Amniotic stem cell (primary cell): ENCODE results near the gene CD8B.

Experiments
- DNase-seq: peaks from one replicate; lab custom pipeline; 2025; lab: John Stamatoyannopoulos, UW

CD8B gene

GRCh38 chr2:86800856-86801567 is 60.7 kb downstream of the CD8B start:
- DNase-seq, result no peak

DNA sequence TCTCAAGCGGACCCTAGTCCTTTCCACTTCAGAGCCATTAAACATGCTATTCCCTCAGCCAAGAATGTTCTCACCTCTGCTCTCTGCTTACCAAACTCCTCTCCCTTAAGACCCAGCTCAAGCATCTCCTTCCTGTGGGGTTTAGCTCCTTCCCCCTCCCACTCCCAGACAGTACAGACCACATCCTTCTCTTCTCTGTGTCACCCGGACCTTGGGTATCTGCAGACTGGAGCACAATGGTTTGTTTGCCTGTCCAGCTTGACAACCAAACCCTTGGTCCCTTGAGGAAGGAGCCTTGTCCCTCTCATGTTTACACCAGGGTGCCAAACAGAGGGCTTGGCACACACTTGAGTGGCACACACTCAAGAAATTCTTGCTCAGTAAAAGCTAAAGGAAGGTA is 66.8 kb downstream of the CD8B start:
- no peak for DNase-seq

GRCh38 chr2:86793752-86794151 is 67.9 kb downstream of the CD8B start:
- no peak for DNase-seq

DNA sequence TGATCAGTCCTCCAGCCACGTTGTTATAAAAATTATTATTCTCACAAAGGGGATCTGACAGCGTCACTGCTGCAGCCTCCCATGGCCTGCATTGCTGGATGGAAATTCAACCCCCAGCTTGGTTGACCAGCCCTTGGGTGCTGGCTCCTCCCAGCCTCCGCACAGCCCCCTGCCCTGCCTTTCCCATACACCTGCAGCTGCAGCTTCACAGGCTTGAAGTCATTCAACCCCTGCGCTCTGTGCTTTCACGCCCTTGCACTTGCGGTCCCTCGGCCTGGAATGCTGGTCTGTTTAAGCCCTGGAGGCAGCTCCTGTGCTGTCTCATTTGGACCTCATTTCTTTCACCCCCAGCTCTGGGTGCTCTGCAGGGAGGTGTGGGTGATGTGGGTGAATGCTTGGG is 70.1 kb downstream of the CD8B start:
- DNase-seq, result no peak

DNA sequence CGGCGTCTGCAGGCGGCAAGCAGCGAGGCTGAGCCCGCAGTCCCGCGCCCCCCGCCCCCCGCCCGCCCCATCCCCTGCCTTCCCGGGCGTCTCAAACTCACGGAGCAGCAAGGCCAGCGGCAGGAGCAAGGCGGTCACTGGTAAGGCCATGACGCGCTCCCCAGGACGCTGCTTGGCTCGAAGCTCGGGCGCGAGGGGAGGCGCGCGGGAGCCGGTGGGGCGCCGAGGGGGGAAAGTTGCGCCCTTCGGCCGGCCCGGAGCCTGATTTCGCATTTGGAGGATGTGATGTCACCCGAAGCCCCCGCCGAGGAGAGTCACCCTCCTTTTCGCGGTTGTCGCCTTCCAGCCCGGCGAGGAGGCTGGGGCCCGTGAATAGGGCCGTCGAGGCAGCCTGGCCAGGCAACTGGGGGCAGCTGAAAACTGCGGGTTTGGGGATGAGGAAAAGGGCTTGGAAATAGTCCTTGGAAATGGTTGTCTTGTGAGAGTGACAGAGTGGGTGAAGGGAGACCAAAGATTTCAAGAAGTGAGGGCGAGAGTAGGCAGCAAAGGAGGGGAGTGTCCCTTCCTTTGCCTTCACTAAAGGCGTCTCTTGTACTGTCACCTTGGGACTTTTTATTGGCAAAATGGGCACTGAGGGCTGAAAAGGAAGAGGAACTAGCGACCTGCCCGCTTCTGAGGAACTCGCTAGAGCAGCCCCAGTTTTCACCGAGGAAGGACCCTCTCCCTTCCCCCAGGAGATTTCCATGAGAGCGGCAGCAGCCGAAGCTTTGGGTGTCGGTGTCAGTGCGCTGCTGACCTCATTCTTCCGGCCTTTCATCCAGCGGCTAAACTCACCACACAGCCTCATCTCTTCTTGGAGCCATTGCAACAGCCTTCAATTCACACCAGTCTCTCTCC is 70.8 kb downstream of the CD8B start, which contains the start of gene CD8A:
Gene CD8A, minus strand, starts transcription at position 238 of the 897 bp plus-strand sequence. Its CDS starts 88 bp downstream, at position 150.
- no peak for DNase-seq

DNA sequence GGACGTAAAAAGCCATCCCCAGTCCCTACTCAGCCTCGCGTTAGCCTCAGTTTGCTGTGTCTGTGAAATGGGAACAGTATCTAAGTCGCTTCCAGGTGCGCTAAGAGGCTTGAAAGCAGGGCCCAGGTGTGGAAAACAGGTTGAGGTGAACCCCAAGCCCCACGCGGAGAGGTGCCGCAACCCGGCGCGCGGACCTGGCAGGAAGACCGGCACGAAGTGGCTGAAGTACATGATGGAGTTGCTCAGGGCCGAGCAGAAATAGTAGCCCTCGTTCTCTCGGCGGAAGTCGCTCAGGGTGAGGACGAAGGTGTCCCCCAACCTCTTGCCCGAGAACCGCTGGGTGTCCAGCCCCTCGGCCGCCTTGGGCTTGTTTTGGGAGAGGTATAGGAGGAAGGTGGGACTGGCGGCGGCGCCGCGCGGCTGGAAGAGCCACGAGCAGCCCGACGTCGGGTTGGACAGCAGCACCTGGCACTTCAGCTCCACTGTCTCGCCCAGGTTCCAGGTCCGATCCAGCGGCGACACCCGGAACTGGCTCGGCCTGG is 71.5 kb downstream of the CD8B start:
- DNase-seq, result no peak

DNA sequence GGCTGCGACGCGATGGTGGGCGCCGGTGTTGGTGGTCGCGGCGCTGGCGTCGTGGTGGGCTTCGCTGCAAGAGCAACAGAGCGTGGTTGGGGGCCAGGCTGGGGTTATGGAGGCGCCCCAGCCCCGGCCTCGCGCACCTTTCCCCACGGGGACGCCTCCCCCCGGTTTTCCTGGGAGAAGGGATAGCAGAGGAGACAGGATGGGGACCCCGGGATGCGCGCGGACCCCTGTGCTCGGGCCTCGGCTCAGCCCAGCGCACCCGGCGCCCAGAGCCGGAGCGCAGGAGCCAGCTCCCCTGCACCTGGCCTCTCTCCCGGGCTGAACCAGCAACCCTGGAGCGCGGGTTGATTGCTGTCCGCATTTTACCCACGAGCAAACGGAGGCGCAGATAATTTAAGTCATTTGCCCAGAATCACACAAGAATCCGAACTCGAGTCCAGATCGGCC is 72.0 kb downstream of the CD8B start:
- DNase-seq, result no peak

- DNase-seq, result no peak
These were observed 72.6 kb downstream of the CD8B start for GRCh38 chr2:86788881-86789686.

- no peak for DNase-seq
These were observed 73.5 kb downstream of the CD8B start for GRCh38 chr2:86788165-86788564.

DNA sequence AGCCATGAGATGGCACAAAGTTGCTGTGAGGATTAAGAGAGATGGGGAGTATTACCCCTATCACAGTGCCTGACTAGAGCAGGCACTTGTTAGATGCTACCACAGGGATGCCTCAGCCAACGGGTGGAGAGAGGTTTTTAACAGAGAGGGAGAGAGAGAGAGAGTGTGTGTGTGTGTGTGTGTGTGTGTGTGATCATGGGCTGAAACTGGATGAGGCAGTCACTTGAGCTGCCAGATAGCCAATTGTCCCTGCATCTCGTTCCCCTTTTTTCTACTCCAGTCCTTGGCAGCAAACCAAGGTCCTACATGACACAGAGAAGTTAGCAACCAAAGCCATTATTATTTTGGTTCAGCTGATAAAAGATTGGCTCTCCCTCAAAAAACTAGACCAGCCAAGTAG is 74.0 kb downstream of the CD8B start:
- DNase-seq, result no peak

GRCh38 chr2:86786001-86786536 is 75.6 kb downstream of the CD8B start:
- DNase-seq, result no peak

DNA sequence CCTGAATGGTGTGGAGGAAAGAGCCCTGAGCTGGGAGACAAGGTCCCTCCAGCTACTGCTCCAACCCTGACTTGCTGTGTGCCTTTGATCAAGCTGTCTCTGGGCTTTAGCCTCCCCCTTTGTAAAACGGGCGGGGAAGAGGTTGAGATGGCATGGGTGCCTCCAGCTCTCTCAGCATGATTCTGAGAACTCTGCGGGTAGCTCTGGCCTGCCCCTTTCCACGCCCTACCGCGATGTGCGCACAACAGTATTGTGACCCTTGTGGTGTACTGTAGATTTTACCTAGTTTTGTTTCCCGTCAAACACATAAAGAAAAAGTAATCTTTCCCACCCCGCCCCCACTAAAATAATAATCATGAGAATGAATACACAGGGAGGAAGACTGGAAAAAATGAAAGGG is 76.2 kb downstream of the CD8B start:
- no peak for DNase-seq

DNA sequence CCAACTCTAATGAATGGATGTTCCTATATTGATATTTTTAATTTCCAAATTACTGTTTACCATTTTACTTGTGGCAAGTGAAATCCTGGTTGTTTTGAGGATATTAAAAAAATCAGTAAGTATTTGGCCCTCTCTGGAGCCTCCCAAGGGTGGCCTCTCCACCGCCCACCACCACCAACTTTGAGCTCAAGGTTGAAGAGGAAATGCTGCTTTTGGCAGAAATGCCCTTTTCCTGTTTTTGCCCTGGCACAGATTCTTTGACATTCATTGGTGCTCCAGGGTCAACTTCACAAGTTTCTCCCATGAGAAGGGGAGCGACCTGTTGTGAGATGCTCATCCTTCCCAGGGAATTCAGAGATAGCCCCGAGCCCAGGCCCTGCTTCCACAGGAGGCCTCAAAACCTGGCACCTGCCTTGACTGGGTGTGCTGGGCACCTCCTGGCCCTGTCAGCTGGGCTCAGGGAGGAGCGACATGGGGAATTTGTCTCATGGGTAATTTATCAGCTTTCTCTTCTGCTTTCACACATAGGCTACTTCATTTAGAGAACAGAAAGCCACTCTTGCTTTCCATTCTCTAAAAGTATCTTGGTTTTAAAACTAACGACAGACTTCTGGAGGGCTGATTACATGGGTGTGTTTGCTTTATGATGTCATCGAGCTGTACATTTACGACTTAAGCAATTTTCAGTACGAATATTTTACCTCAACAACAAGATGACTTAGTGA is 77.9 kb downstream of the CD8B start:
- DNase-seq, result no peak

DNA sequence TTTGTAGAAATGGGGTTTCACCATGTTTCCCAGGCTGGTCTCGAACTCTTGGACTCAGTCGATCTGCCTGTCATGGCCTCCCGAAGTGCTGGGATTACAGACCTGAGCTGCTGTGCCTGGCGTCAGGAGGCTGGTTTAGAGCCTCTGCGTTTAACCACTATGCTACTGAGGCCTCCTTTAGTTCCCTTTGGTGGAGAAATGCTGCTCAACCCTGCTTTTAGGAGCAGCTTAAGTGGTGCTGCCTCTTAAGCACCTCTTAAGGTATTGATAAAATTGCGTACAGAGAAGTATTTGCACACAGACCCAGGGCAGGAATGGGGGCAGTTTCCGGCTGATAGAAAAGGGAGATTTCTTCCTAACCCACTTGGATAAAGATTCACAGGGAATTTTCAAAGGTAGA is 78.9 kb downstream of the CD8B start:
- no peak for DNase-seq

GRCh38 chr2:86781363-86781762 is 80.3 kb downstream of the CD8B start:
- DNase-seq, result no peak

DNA sequence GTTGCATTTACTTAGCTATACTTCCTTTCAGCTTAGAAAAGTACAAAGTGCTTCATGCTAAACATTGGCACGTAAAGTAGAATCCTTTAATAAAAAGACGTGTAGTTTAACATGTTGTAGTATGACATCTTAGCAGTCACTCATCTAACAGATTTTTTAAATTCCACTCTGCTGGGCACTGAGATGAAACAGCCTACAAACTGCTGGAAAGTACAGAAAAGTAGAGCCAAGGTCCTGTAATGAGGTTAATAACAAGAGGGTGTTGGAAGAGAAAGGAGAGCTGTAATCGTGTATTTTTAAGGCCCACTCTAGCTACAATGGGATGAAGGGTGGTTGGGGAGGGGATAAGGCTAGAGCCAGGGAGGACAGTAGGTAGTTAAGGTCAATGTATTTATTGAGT is 81.7 kb downstream of the CD8B start:
- no peak for DNase-seq

DNA sequence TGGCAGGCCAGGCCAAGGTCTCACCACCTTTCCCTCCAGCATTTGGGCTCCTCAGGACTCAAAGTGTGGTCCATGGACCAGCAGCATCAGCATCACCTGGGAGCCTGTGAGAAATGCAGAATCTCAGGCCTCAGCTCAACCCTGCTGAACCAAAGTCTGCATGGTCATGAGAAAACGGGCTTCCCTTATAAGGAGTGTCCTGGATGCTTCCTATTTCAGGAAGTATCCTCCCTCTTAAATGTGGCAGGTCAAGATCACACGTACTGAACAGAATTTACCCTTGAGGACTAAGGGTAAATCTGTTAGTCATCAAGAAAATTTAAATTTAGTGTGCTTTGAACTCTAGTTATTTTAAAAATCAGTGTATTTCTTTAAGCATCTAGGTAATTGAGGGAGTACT is 82.7 kb downstream of the CD8B start:
- no peak for DNase-seq

- DNase-seq, result no peak
These were observed 85.2 kb downstream of the CD8B start for GRCh38 chr2:86776532-86776931.

- DNase-seq, result no peak
These were observed 86.3 kb downstream of the CD8B start for GRCh38 chr2:86775338-86775737.

- DNase-seq, result no peak
These were observed 86.8 kb downstream of the CD8B start for GRCh38 chr2:86774862-86775261.

- no peak for DNase-seq
These were observed 89.1 kb downstream of the CD8B start for GRCh38 chr2:86772611-86773010.
